Posterior vena cava (tissue), 2 donors: ENCODE measurements around the gene KLLN. TPM values are rescaled to one million over a fixed set of nuclear protein-coding genes. Genes with fewer than 3 reads are reported as not detected.
"Not testable (repeated sequence)": the region's sequence is repeated elsewhere in the genome, so short reads cannot be mapped to it uniquely, and the experiment has no call there.

ENCODE experiments used
- DNase-seq: peaks from one replicate; pipeline ENCODE4 v3.0.0-alpha.2; 2020; ENCODE audit warnings: low spot score
- intact Hi-C, 2 donors: fragments of 100-400 bp; cut with DNase I; formaldehyde crosslinking; loops; one replicate each; pipeline versions ENCODE4 v1.14.1 to v1.14.2; 2022 to 2023
- total RNA-seq, 2 donors: library from RNA; stranded (reverse); fragmentation: NEBNext Ultra II Directional; extraction: Animal tissue kit (Norgen Biotek cat#: 25700); gene quantifications; one replicate each; pipeline ENCODE4 v1.2.1, GENCODE V29; 2021
- donor health status: DM: yes; HTN: yes; CAD: no.
- donor health status: DM: yes; HTN: yes; CAD: no.

The KLLN gene
- total RNA-seq, 2 donors from 2014 or later, result 0.38 to 0.88 TPM

- intact Hi-C loops, result no loop called here
- no peak for DNase-seq
Observed at GRCh38 chr10:87846023-87846422, 17.3 kb downstream of the KLLN start.

- no peak for DNase-seq
- intact Hi-C loops, result no loop called here
Observed at GRCh38 chr10:87845624-87845998, 17.7 kb downstream of the KLLN start.

GRCh38 chr10:87844837-87845623 is 18.3 kb downstream of the KLLN start:
- no peak for DNase-seq
- intact Hi-C loops, result no loop called here

GRCh38 chr10:87843714-87844113 is 19.6 kb downstream of the KLLN start:
- DNase-seq, result no peak
- intact Hi-C loops, result no loop called here

- intact Hi-C loops, result no loop called here
- no peak for DNase-seq
Observed at GRCh38 chr10:87842776-87843497, 20.4 kb downstream of the KLLN start.

- intact Hi-C loops, result no loop called here
Observed at GRCh38 chr10:87842220-87842641, 21.1 kb downstream of the KLLN start.

GRCh38 chr10:87841186-87841585 is 22.1 kb downstream of the KLLN start:
- no peak for DNase-seq
- intact Hi-C loops, result loop anchor here in 1 of 2 donors (2.0 kb wide), 1 partner anchor 66 kb away; no protein-coding TSS in a partner anchor

More at GRCh38 chr10:87842220-87842641, 21.1 kb downstream of the KLLN start:
- no peak for DNase-seq

- intact Hi-C loops, result no loop called here
- DNase-seq, result no peak
Observed at GRCh38 chr10:87838650-87839049, 24.7 kb downstream of the KLLN start.

GRCh38 chr10:87837445-87837844 is 25.9 kb downstream of the KLLN start:
- DNase-seq, result no peak
- intact Hi-C loops, result no loop called here

- intact Hi-C loops, result no loop called here
- DNase-seq, result no peak
Observed at GRCh38 chr10:87836098-87836497, 27.2 kb downstream of the KLLN start.

GRCh38 chr10:87829986-87830729 is 33.2 kb downstream of the KLLN start:
- DNase-seq, result no peak
- intact Hi-C loops, result no loop called here

GRCh38 chr10:87829051-87829450 is 34.3 kb downstream of the KLLN start:
- intact Hi-C loops, DNase-seq: not testable (repeated sequence)

- intact Hi-C loops, result no loop called here
- no peak for DNase-seq
Observed at GRCh38 chr10:87827681-87828080, 35.7 kb downstream of the KLLN start.

- intact Hi-C loops, result no loop called here
- no peak for DNase-seq
Observed at GRCh38 chr10:87826653-87827052, 36.7 kb downstream of the KLLN start.

GRCh38 chr10:87819289-87819585 is 44.1 kb downstream of the KLLN start:
- no peak for DNase-seq
- intact Hi-C loops, result no loop called here

- peak; percentile 80 for DNase-seq
- intact Hi-C loops, result loop anchor here in 1 of 2 donors (1.0 kb wide), 1 partner anchor 13 kb away; no protein-coding TSS in a partner anchor
Observed at GRCh38 chr10:87818505-87819288, 44.6 kb downstream of the KLLN start.

GRCh38 chr10:87817609-87818504 is 45.5 kb downstream of the KLLN start, which contains the start of gene ATAD1:
Gene ATAD1, minus strand, starts transcription at chr10:87818226. Its CDS starts 3,627 bp downstream, at chr10:87814599.
- peak; percentile 93 for DNase-seq
- intact Hi-C loops, result loop anchor here in 1 of 2 donors (1.0 kb wide), 1 partner anchor 13 kb away; no protein-coding TSS in a partner anchor
